Measurements from ENCODE around the gene IDH2. TPM values are rescaled to one million over a fixed set of nuclear protein-coding genes. Genes with fewer than 3 reads are reported as not detected.

The IDH2 gene
- total and polyA plus RNA-seq, 4 donors: 65.5 to 144 (median 126) TPM

- Histone ChIP-seq H3K9me3 (ENCODE audit: control insufficient read depth, insufficient read depth, low read length) (no peaks in the 10 kb centered on the region), H3K36me3 (ENCODE audit: control insufficient read depth, insufficient read depth, low read length) (peaks cover 15% of the 10 kb centered on the region), H3K4me1 (ENCODE audit: control insufficient read depth, insufficient read depth, low read length) (peaks cover 66% of the 10 kb centered on the region), H3K4me3 (ENCODE audit: low read depth, low read length) (no peak overlapping the region), H3K27me3 (ENCODE audit: control insufficient read depth, insufficient read depth, low read length) (no peaks in the 10 kb centered on the region), H3K27ac (ENCODE audit: low read depth, low read length) (no peak overlapping the region)
- 33% methylated on average over 5 of the region's 9 CpGs for WGBS (ENCODE audit: insufficient coverage)
- peak in 2 of 6 donors; percentile 59 to 68 for DNase-seq (ENCODE audit: low read depth in 4 of 6, low spot score in 6 of 6)
Observed at GRCh38 chr15:90047956-90048575, 54.2 kb downstream of the IDH2 start.

- no peaks in the 10 kb centered on the region for H3K9me3 ChIP-seq (ENCODE audit: control insufficient read depth, insufficient read depth, low read length)
- peaks cover 73% of the 10 kb centered on the region for H3K4me1 ChIP-seq (ENCODE audit: control insufficient read depth, insufficient read depth, low read length)
- H3K27me3 ChIP-seq (ENCODE audit: control insufficient read depth, insufficient read depth, low read length): no peaks in the 10 kb centered on the region
- no peak for DNase-seq (ENCODE audit: low read depth in 4 of 6, low spot score in 6 of 6)
- peaks cover 17% of the 10 kb centered on the region for H3K36me3 ChIP-seq (ENCODE audit: control insufficient read depth, insufficient read depth, low read length)
- WGBS (ENCODE audit: insufficient coverage): 83% methylated on average over 8 of the region's 12 CpGs
- H3K27ac ChIP-seq (ENCODE audit: low read depth, low read length): no peak overlapping the region
- no peak overlapping the region for H3K4me3 ChIP-seq (ENCODE audit: low read depth, low read length)
Observed at GRCh38 chr15:90046911-90047392, 55.3 kb downstream of the IDH2 start.

- H3K4me1 ChIP-seq (ENCODE audit: control insufficient read depth, insufficient read depth, low read length): peaks cover 74% of the 10 kb centered on the region
- H3K9me3 ChIP-seq (ENCODE audit: control insufficient read depth, insufficient read depth, low read length): no peaks in the 10 kb centered on the region
- DNase-seq (ENCODE audit: low read depth in 4 of 6, low spot score in 6 of 6): no peak
- 74% methylated on average over 6 of the region's 7 CpGs for WGBS (ENCODE audit: insufficient coverage)
- H3K27ac ChIP-seq (ENCODE audit: low read depth, low read length): no peak overlapping the region
- no peaks in the 10 kb centered on the region for H3K27me3 ChIP-seq (ENCODE audit: control insufficient read depth, insufficient read depth, low read length)
- H3K36me3 ChIP-seq (ENCODE audit: control insufficient read depth, insufficient read depth, low read length): peaks cover 15% of the 10 kb centered on the region
- no peak overlapping the region for H3K4me3 ChIP-seq (ENCODE audit: low read depth, low read length)
Observed at GRCh38 chr15:90046289-90046688, 56.0 kb downstream of the IDH2 start.

GRCh38 chr15:90044916-90045371 is 57.3 kb downstream of the IDH2 start:
- no peak for DNase-seq (ENCODE audit: low read depth in 4 of 6, low spot score in 6 of 6)
- H3K27ac ChIP-seq (ENCODE audit: low read depth, low read length): no peak overlapping the region
- no peaks in the 10 kb centered on the region for H3K9me3 ChIP-seq (ENCODE audit: control insufficient read depth, insufficient read depth, low read length)
- peaks cover 15% of the 10 kb centered on the region for H3K36me3 ChIP-seq (ENCODE audit: control insufficient read depth, insufficient read depth, low read length)
- H3K4me1 ChIP-seq (ENCODE audit: control insufficient read depth, insufficient read depth, low read length): peaks cover 75% of the 10 kb centered on the region
- no peak overlapping the region for H3K4me3 ChIP-seq (ENCODE audit: low read depth, low read length)
- WGBS (ENCODE audit: insufficient coverage): 98% methylated on average over 4 of the region's 4 CpGs
- H3K27me3 ChIP-seq (ENCODE audit: control insufficient read depth, insufficient read depth, low read length): no peaks in the 10 kb centered on the region

- H3K27ac ChIP-seq (ENCODE audit: low read depth, low read length): no peak overlapping the region
- DNase-seq (ENCODE audit: low read depth in 4 of 6, low spot score in 6 of 6): no peak
- no peaks in the 10 kb centered on the region for H3K27me3 ChIP-seq (ENCODE audit: control insufficient read depth, insufficient read depth, low read length)
- 83% methylated on average over 10 of the region's 14 CpGs for WGBS (ENCODE audit: insufficient coverage)
- H3K4me1 ChIP-seq (ENCODE audit: control insufficient read depth, insufficient read depth, low read length): peaks cover 68% of the 10 kb centered on the region
- H3K4me3 ChIP-seq (ENCODE audit: low read depth, low read length): no peak overlapping the region
- peaks cover 15% of the 10 kb centered on the region for H3K36me3 ChIP-seq (ENCODE audit: control insufficient read depth, insufficient read depth, low read length)
- H3K9me3 ChIP-seq (ENCODE audit: control insufficient read depth, insufficient read depth, low read length): no peaks in the 10 kb centered on the region
Observed at GRCh38 chr15:90044191-90044590, 58.1 kb downstream of the IDH2 start.

- 49% methylated on average over 5 of the region's 5 CpGs for WGBS (ENCODE audit: insufficient coverage)
- Histone ChIP-seq H3K4me1 (ENCODE audit: control insufficient read depth, insufficient read depth, low read length) (peaks cover 65% of the 10 kb centered on the region), H3K27me3 (ENCODE audit: control insufficient read depth, insufficient read depth, low read length) (no peaks in the 10 kb centered on the region), H3K27ac (ENCODE audit: low read depth, low read length) (peak overlapping the region; percentile 4), H3K4me3 (ENCODE audit: low read depth, low read length) (no peak overlapping the region), H3K36me3 (ENCODE audit: control insufficient read depth, insufficient read depth, low read length) (peaks cover 15% of the 10 kb centered on the region), H3K9me3 (ENCODE audit: control insufficient read depth, insufficient read depth, low read length) (no peaks in the 10 kb centered on the region)
- DNase-seq (ENCODE audit: low read depth in 4 of 6, low spot score in 6 of 6): no peak
Observed at GRCh38 chr15:90043530-90044010, 58.7 kb downstream of the IDH2 start.

GRCh38 chr15:90042766-90043529 is 59.3 kb downstream of the IDH2 start:
- Histone ChIP-seq H3K36me3 (ENCODE audit: control insufficient read depth, insufficient read depth, low read length) (peaks cover 15% of the 10 kb centered on the region), H3K27ac (ENCODE audit: low read depth, low read length) (peak overlapping the region; percentile 4), H3K4me1 (ENCODE audit: control insufficient read depth, insufficient read depth, low read length) (peaks cover 60% of the 10 kb centered on the region), H3K9me3 (ENCODE audit: control insufficient read depth, insufficient read depth, low read length) (no peaks in the 10 kb centered on the region), H3K27me3 (ENCODE audit: control insufficient read depth, insufficient read depth, low read length) (no peaks in the 10 kb centered on the region), H3K4me3 (ENCODE audit: low read depth, low read length) (no peak overlapping the region)
- WGBS (ENCODE audit: insufficient coverage): 74% methylated on average over 21 of the region's 27 CpGs
- DNase-seq (ENCODE audit: low read depth in 4 of 6, low spot score in 6 of 6): no peak

- H3K4me3 ChIP-seq (ENCODE audit: low read depth, low read length): no peak overlapping the region
- peak in 1 of 6 donors; percentile 70 for DNase-seq (ENCODE audit: low read depth in 4 of 6, low spot score in 6 of 6)
- H3K36me3 ChIP-seq (ENCODE audit: control insufficient read depth, insufficient read depth, low read length): peaks cover 15% of the 10 kb centered on the region
- H3K9me3 ChIP-seq (ENCODE audit: control insufficient read depth, insufficient read depth, low read length): no peaks in the 10 kb centered on the region
- H3K27me3 ChIP-seq (ENCODE audit: control insufficient read depth, insufficient read depth, low read length): no peaks in the 10 kb centered on the region
- peaks cover 60% of the 10 kb centered on the region for H3K4me1 ChIP-seq (ENCODE audit: control insufficient read depth, insufficient read depth, low read length)
- 80% methylated on average over 6 of the region's 12 CpGs for WGBS (ENCODE audit: insufficient coverage)
- H3K27ac ChIP-seq (ENCODE audit: low read depth, low read length): no peak overlapping the region
Observed at GRCh38 chr15:90042356-90042755, 59.9 kb downstream of the IDH2 start.

- Histone ChIP-seq H3K27me3 (ENCODE audit: control insufficient read depth, insufficient read depth, low read length) (no peaks in the 10 kb centered on the region), H3K27ac (ENCODE audit: low read depth, low read length) (no peak overlapping the region), H3K9me3 (ENCODE audit: control insufficient read depth, insufficient read depth, low read length) (no peaks in the 10 kb centered on the region), H3K36me3 (ENCODE audit: control insufficient read depth, insufficient read depth, low read length) (peaks cover 10% of the 10 kb centered on the region), H3K4me3 (ENCODE audit: low read depth, low read length) (no peak overlapping the region), H3K4me1 (ENCODE audit: control insufficient read depth, insufficient read depth, low read length) (peaks cover 60% of the 10 kb centered on the region)
- WGBS (ENCODE audit: insufficient coverage): 87% methylated on average over 3 of the region's 6 CpGs
- DNase-seq (ENCODE audit: low read depth in 4 of 6, low spot score in 6 of 6): no peak
Observed at GRCh38 chr15:90040618-90041017, 61.6 kb downstream of the IDH2 start.

Data from spinal cord (tissue), 10 donors.